Upper lobe of left lung (tissue), 6 donors: ENCODE data around the gene RNF7. TPM values are rescaled to one million over a fixed set of nuclear protein-coding genes. Genes with fewer than 3 reads are reported as not detected.

ENCODE experiments used
- ATAC-seq, 2 donors: fragments of 200-7000 bp; cut with Tn5 transposase; one replicate each; pipeline ENCODE4 v1.9.1; 2022; ENCODE audit warnings: mild to moderate bottlenecking in 2 of 2, moderate library complexity in 2 of 2; ENCODE audit not compliant: low FRiP score in 2 of 2
- DNase-seq, 2 donors: peaks; one replicate each; pipeline ENCODE4 v3.0.0-alpha.2; 2019 to 2020
- H3K27ac ChIP-seq, 4 donors: fragments of 200-600 bp; sonication (generic); one replicate each; pipeline ENCODE4 v1.5.1; 2016 to 2019
- H3K27me3 ChIP-seq, 4 donors: fragments of 200-600 bp; sonication (generic); one replicate each; pipeline ENCODE4 v1.5.1; 2017 to 2019
- H3K36me3 ChIP-seq, 4 donors: fragments of 200-600 bp; sonication (generic); one replicate each; pipeline ENCODE4 v1.5.1; 2016 to 2019
- H3K4me1 ChIP-seq, 4 donors: fragments of 200-600 bp; sonication (generic); one replicate each; pipeline ENCODE4 v1.5.1; 2018 to 2019
- H3K4me3 ChIP-seq, 4 donors: fragments of 200-600 bp; sonication (generic); one replicate each; pipeline ENCODE4 v1.5.1; 2017 to 2019; ENCODE audit warnings: mild to moderate bottlenecking in 2 of 4, moderate library complexity in 1 of 4
- H3K9me3 ChIP-seq, 4 donors: fragments of 200-600 bp; sonication (generic); one replicate each; pipeline ENCODE4 v1.5.1; 2018 to 2019
- EP300 ChIP-seq, 4 donors: sonication (generic); formaldehyde crosslinking; IDR thresholded peaks; one replicate each; pipeline ENCODE4 v1.5.1; 2017; ENCODE audit warnings: antibody characterized with exemption in 4 of 4, control low read depth in 2 of 4
- POLR2A ChIP-seq, 4 donors: fragments of 450-650 bp; IDR thresholded peaks; one replicate each; pipeline ENCODE4 v1.5.1; 2016 to 2017; ENCODE audit warnings: antibody characterized with exemption in 4 of 4, mild to moderate bottlenecking in 2 of 4
- POLR2AphosphoS5 ChIP-seq, 2 donors: sonication (generic); formaldehyde crosslinking; IDR thresholded peaks; one replicate each; pipeline ENCODE4 v1.5.1; 2017; ENCODE audit warnings: antibody characterized with exemption in 2 of 2
- WGBS, 2 donors: methylation state at CpG; one replicate each; pipeline ENCODE4 v1.1.5; 2017 to 2018; 5-methylcytosine and 5-hydroxymethylcytosine counted together
- total RNA-seq, 6 donors: library from RNA; depleted of rRNA in 4 of 6; stranded (reverse); fragments of >200 nt in 4 of 6; gene quantifications; one replicate each; pipeline versions ENCODE4 v1.1.0 to v1.2.1, GENCODE V29; 2016 to 2021
- TF ChIP-seq, protein P1 (sequence below), 6 experiments: fragments of 450-650 bp in 4 of 6; fragments of 200-600 bp in 2 of 6; sonication (generic) in 2 of 6; IDR thresholded peaks; one replicate each; pipeline ENCODE4 v1.5.1; 2016 to 2019; ENCODE audit warnings: antibody characterized with exemption in 6 of 6
- donor health status: DM: no; HTN: no; CAD: no; lungs with moderate emphysema.
- donor health status: DM: no; HTN: yes; CAD: no; lungs with severe emphysema.

Gene RNF7
- total RNA-seq, 6 donors from 2014 or later, result 9.4 to 76.3 (median 49.0) TPM

DNA sequence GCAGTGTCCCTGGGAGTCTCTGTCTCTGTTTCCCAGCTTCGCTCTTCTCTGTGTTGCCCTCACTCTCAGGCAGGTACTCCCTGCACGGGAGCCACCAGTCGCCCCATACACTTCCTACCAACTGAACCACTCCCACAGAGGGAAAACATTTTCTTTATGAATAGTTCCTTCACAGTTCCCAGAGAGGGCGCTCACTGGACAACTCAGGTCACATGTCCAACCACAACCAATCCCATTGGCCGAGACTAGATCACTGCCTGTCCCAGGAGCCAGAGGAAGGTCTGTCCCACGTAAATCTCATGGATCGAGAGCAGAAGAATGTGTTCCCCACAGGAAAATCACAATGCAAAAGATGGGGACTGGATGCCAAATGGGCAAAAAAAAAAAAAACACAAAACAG is 51.2 kb downstream of the RNF7 start:
- WGBS, 2 donors, result 93 to 94% methylated on average over 7 of the region's 7 CpGs
- no peak overlapping the region for H3K27ac ChIP-seq
- H3K4me3 ChIP-seq, result no peak overlapping the region
- ATAC-seq, result no peak
- H3K36me3 ChIP-seq, result no peaks in the 10 kb centered on the region
- no peaks in the 10 kb centered on the region for H3K4me1 ChIP-seq
- TF ChIP-seq POLR2A (IDR thresholded peaks at IDR 0.05) (no peak), EP300 (IDR thresholded peaks at IDR 0.05) (no peak), POLR2AphosphoS5 (IDR thresholded peaks at IDR 0.05) (no peak)
- TF ChIP-seq, protein P1, sequence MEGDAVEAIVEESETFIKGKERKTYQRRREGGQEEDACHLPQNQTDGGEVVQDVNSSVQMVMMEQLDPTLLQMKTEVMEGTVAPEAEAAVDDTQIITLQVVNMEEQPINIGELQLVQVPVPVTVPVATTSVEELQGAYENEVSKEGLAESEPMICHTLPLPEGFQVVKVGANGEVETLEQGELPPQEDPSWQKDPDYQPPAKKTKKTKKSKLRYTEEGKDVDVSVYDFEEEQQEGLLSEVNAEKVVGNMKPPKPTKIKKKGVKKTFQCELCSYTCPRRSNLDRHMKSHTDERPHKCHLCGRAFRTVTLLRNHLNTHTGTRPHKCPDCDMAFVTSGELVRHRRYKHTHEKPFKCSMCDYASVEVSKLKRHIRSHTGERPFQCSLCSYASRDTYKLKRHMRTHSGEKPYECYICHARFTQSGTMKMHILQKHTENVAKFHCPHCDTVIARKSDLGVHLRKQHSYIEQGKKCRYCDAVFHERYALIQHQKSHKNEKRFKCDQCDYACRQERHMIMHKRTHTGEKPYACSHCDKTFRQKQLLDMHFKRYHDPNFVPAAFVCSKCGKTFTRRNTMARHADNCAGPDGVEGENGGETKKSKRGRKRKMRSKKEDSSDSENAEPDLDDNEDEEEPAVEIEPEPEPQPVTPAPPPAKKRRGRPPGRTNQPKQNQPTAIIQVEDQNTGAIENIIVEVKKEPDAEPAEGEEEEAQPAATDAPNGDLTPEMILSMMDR (IDR thresholded peaks at IDR 0.05), result no peak
- H3K27me3 ChIP-seq, result no peaks in the 10 kb centered on the region
- H3K9me3 ChIP-seq, result no peaks in the 10 kb centered on the region
- no peak for DNase-seq

DNA sequence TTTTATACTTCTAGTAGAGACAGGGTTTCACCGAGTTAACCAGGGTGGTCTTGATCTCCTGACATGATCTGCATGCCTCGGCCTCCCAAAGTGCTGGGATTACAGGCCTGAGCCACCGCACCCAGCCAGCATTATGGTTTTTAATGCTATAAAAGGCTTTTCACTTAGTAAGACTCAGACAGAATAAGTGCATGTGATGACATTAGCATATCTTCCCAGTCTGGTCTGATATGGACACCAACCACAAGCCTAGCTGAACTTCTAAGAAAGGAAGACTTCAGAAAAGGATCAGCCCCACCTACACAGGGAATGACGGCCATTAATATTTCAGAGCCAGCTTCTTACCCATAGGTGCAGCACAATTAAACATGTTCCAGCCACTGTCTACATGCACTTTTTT is 52.1 kb downstream of the RNF7 start:
- TF ChIP-seq EP300 (IDR thresholded peaks at IDR 0.05), result no peak
- no peak for TF ChIP-seq POLR2AphosphoS5 (IDR thresholded peaks at IDR 0.05)
- TF ChIP-seq POLR2A (IDR thresholded peaks at IDR 0.05), result no peak
- TF ChIP-seq, protein P1 (IDR thresholded peaks at IDR 0.05), result no peak
- Histone ChIP-seq H3K36me3 (no peaks in the 10 kb centered on the region), H3K27ac (no peak overlapping the region), H3K4me3 (no peak overlapping the region), H3K4me1 (peaks cover 0 to under 1% (median 0%) of the 10 kb centered on the region in 4 donors), H3K9me3 (no peaks in the 10 kb centered on the region), H3K27me3 (no peaks in the 10 kb centered on the region)
- DNase-seq (no peak), ATAC-seq (no peak)
- WGBS, 2 donors, result 93 to 94% methylated on average over 4 of the region's 4 CpGs

DNA sequence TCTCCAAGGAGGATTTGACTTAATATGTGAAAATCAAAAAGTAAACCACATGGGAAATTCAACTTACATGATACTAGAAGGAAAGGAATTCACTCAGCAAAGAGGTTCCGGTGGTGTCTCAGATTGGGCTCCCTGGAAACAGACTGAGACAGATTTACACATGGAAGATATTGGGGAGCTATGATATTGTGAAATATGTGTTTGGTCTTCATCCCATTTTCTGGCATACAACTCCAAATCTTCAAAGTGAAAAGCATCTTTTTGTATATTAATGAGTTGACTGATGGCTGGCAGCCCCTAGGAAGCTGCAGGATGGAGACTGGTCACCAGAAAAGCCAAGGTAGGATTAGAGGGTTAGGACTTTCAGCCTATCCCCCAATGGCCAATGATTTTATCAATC is 54.4 kb downstream of the RNF7 start:
- 100% methylated on average over 1 of the region's 1 CpG for WGBS, 2 donors
- DNase-seq (no peak), ATAC-seq (no peak)
- Histone ChIP-seq H3K27me3 (no peaks in the 10 kb centered on the region), H3K9me3 (no peaks in the 10 kb centered on the region), H3K4me1 (peaks cover 9 to 23% (median 17%) of the 10 kb centered on the region in 4 donors), H3K27ac (no peak overlapping the region), H3K36me3 (no peaks in the 10 kb centered on the region), H3K4me3 (no peak overlapping the region)
- TF ChIP-seq EP300 (IDR thresholded peaks at IDR 0.05), result no peak
- TF ChIP-seq POLR2AphosphoS5 (IDR thresholded peaks at IDR 0.05), result no peak
- TF ChIP-seq, protein P1 (IDR thresholded peaks at IDR 0.05), result no peak
- no peak for TF ChIP-seq POLR2A (IDR thresholded peaks at IDR 0.05)

DNA sequence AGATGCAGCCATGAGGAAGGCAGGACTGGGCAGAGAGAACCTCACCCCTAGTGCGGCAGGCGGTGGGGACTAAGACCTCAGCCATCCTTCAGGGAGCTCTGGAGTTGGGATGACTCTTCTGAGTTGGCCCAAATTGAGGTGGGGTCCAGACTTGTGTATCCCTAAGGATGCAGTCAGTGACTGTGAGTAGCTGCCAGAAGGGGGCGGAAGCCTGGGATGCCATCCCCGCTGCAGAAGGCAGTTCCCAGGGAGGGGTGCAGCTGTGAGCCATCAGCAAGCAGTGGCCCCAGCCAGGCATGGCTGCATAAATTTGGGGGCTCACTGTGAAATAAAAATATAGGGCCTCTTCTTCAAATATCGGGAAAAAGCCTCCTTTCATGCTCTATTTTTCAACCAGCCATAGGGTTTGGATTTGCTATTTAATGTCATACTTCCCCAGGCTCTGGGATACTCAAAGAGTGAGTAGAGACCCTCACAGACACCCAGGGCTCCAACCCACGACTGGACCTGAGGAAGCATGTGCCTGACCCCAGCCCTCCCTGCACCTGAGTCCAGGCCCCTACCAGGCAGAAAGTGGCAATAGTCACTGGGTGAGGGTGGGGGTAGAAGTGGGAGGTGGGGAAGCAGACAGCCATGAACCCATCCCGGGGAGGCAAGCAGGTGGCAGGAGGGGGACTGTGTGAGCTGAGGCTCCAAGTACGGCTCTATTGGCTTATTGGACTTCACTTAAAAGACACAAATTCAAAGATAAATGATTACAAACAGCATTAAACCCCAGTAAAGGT is 55.6 kb downstream of the RNF7 start:
- TF ChIP-seq POLR2A (IDR thresholded peaks at IDR 0.05) (no peak), POLR2AphosphoS5 (IDR thresholded peaks at IDR 0.05) (no peak), EP300 (IDR thresholded peaks at IDR 0.05) (no peak)
- TF ChIP-seq, protein P1 (IDR thresholded peaks at IDR 0.05), result no peak
- no peak overlapping the region for H3K27ac ChIP-seq
- peaks cover 20 to 35% (median 28%) of the 10 kb centered on the region in 4 donors for H3K4me1 ChIP-seq
- no peaks in the 10 kb centered on the region for H3K36me3 ChIP-seq
- DNase-seq, result no peak
- no peak overlapping the region for H3K4me3 ChIP-seq
- no peaks in the 10 kb centered on the region for H3K9me3 ChIP-seq
- WGBS, 2 donors, result 92 to 97% methylated on average over 6 to 8 of the region's 8 CpGs
- no peak for ATAC-seq
- H3K27me3 ChIP-seq, result no peaks in the 10 kb centered on the region

DNA sequence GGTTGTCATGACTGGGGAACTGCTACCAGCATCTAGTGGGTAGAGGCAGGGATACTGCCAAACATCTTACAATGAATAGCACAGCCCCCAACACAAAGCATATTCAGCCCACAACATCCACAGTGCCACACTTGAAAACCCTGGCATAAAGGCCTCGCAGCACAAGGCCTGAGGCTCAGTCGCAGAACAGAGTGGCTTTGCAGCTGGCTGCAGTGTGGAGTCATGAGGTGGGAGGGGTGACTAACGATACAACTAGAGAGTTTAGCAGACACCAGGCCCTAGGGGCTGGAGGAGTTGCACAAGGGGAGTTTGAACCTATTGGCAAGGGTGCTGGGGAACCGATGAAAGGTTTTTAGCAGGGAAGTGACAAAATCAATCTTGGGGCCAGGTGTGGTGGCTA is 57.2 kb downstream of the RNF7 start:
- Histone ChIP-seq H3K27me3 (no peaks in the 10 kb centered on the region), H3K4me1 (peaks cover 23 to 39% (median 31%) of the 10 kb centered on the region in 4 donors), H3K36me3 (no peaks in the 10 kb centered on the region), H3K4me3 (no peak overlapping the region), H3K27ac (no peak overlapping the region), H3K9me3 (no peaks in the 10 kb centered on the region)
- ATAC-seq, result no peak
- no peak for DNase-seq
- TF ChIP-seq, protein P1 (IDR thresholded peaks at IDR 0.05), result no peak
- TF ChIP-seq POLR2A (IDR thresholded peaks at IDR 0.05), result no peak
- TF ChIP-seq POLR2AphosphoS5 (IDR thresholded peaks at IDR 0.05), result no peak
- TF ChIP-seq EP300 (IDR thresholded peaks at IDR 0.05), result no peak
- 80 to 91% methylated on average over 4 of the region's 4 CpGs for WGBS, 2 donors
